NCI-H774 (cell line): ENCODE results near the gene SPINK8.

Source experiments
- DNase-seq: peaks from one replicate; lab custom pipeline; 2025; lab: John Stamatoyannopoulos, UW

SPINK8 gene

GRCh38 chr3:48320996-48321395, 12.5 kb downstream of the SPINK8 start:
- DNase-seq: no peak

DNA sequence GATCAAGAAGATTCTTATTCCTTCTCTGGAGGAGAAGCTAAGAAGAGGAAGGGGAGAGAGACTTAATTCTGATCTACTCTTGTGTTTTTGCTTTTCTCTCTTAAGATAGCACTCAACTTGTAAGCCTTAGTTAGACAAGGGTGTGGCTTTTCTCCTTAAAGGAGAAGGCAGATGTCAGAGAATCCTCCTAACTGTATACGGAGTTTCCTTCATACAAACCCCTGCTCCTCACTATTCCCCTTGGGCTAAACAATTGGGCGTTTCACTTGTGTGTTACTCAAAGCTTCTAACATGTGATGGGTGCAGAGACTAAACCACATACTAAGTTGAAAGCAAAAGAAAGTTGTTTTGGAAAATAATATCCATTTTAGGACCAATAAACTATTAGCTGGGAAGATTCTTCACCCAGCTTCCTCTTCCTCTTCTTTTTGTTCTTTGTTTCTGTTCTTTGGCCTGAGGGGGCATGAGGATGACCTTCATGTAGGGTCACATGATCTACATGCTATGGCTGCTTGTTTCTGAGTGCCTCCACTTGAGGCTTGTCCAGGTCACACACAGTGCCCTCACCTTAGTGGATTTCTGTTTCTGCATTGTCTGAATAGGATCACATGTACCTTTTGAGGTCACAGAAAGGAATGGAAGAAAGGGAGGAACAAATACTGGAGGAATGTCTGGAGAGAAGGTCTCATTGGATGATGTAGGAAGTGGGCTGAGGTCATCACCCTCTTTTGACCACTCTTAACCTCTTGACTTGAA, 14.6 kb downstream of the SPINK8 start:
- DNase-seq: no peak

GRCh38 chr3:48314542-48314941, 18.9 kb downstream of the SPINK8 start:
- DNase-seq: no peak

DNA sequence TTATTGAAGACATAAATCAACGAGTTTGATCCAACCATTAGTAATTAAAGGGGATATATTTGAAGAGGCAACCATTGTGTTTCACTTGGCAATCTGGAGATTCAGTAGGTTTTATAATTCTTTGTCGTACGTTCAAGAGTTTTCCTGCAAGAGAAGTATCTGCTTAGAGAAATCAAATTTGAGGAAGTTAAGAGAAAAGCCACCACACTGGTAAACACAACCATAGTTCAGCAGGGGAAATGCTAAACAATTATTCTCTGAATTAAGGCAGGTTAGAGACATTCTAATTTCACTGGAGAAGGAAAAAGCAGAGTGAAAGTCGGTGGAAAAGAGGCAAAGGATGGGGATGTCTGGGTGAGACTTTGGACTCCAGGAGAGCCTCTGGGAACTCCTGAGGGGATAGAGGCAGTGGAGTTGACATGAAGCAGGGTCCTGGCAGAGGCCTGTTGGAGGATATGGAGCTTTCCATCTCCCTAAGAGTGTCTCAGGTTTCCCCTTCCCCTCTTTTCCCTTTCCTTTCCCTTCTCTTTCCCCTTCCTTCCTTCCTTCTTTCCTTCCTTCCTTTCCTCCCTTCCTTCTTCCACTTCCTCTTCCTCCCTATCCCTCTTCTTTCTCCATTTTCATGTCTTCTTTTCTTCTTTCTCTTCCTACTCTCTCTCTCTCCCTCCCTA, 26.5 kb downstream of the SPINK8 start:
- DNase-seq: no peak

- DNase-seq: no peak
Measured at GRCh38 chr3:48306290-48306689, 27.2 kb downstream of the SPINK8 start.

GRCh38 chr3:48305396-48305795, 28.1 kb downstream of the SPINK8 start:
- DNase-seq: no peak

- no peak for DNase-seq
Measured at GRCh38 chr3:48303021-48303420, 30.4 kb downstream of the SPINK8 start.

DNA sequence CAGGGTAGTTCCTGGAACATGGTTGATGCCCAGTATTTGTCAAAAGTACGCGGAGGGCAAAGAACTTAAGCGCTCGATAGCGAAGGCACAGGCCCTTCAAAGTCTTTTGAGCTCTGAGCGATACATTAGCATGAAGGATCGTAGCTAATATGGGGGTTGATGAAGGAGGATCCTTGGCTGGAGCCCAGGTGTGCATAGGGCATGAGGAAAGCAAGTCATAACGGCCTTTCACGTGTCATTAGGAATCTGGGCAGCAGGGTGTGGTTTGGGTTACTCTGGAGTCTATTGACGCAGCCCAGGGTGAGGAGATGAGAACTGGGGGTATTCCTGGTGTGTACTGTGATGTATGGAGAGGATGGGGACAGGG, 31.7 kb downstream of the SPINK8 start:
- no peak for DNase-seq

- DNase-seq: peak; percentile 74
Measured at GRCh38 chr3:48301020-48301799, 32.3 kb downstream of the SPINK8 start, which contains the start of gene NME6. NME6 (minus strand) TSS chr3:48301367.

GRCh38 chr3:48299746-48300712, 33.4 kb downstream of the SPINK8 start:
- DNase-seq: no peak

GRCh38 chr3:48297111-48297810, 36.2 kb downstream of the SPINK8 start:
- DNase-seq: no peak

- no peak for DNase-seq
Measured at GRCh38 chr3:48296699-48297098, 36.8 kb downstream of the SPINK8 start.

DNA sequence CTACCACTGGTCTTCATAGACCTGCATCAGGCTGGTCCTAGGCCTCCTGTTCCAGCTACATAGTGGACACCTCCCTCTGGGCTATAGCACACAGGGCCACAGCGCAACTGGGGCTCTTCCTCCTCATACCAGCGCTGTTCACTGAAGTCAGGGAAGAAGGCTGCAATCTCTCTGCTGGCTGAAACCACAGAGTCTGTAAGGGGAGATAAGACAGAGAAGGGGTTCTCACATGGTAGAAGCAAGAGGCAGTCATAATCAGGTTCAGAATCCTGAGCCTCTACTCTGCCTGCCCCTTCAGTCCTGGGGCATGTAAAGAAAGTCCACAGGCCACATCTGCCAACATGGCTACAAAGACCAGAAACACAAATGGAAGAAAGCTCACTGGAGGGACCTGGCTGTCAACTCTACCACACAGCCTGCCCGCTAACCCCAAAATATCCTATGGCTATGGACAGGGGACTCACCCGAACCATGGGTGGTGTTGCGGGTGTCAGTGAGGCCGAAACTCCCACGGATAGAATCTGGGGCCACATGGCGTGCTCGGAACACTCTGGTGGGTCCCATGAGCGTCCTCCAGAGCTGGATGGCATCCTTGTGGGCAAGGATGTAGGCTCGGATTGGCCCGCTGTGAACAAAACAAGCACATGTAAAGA, 38.7 kb downstream of the SPINK8 start:
- DNase-seq: no peak

DNA sequence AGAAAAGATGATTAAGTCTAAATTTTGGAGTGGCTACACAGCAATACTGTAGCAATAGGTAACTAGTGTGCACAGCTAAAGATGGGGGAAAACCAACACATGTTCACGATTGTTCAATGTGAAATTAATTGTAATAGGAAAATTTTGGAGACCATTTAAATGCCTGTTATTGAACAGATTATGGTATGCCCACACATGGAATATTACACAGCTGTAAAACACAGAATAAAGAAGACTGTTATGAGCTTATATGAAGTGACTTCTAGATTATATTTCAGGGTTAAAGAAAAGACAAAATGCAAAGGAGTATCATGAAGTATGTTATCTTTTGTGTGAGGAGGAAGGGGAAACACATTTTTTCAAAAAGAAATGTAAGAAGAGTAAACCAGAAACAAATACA, 43.8 kb downstream of the SPINK8 start:
- DNase-seq: no peak

GRCh38 chr3:48287034-48287433, 46.4 kb downstream of the SPINK8 start:
- no peak for DNase-seq

DNA sequence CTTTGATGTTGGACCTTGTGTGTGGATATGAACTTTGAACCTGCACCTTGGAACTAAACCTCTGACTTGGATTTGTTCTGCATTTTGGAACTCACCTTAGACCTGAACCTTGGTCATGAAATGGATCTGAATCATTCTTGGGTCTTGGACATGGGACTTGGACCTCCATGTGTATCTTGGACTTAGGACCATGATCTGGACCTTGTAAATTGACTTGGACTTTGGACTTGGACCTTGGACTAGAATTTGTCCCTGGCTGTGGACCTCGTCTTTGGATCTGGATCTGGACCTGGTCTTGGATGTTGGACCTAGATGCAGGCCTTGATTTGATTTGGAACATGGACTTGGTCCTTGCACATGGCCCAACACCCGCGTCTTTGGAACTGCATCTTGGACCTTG, 47.2 kb downstream of the SPINK8 start:
- DNase-seq: no peak

GRCh38 chr3:48285675-48286074, 47.8 kb downstream of the SPINK8 start:
- DNase-seq: no peak

DNA sequence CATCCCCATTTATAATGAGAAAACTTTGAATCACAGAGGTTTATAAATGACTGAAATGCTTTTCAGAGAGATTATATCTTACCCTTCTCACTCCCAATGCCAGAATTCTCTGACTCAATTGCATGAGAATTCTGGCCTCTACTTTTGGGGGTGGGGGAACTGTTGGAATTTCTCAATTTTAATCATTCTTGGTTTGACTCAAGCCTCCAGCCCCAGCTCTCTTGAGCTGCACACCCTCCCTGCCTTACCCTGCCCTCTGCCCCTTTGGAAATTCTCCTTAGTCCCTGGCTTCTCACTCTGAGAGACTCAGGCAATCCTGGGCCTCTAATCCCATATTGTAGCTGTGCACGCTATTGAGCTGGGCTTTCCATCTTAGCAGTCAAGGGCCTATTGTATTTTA, 48.3 kb downstream of the SPINK8 start:
- no peak for DNase-seq

GRCh38 chr3:48280881-48281280, 52.6 kb downstream of the SPINK8 start:
- no peak for DNase-seq

DNA sequence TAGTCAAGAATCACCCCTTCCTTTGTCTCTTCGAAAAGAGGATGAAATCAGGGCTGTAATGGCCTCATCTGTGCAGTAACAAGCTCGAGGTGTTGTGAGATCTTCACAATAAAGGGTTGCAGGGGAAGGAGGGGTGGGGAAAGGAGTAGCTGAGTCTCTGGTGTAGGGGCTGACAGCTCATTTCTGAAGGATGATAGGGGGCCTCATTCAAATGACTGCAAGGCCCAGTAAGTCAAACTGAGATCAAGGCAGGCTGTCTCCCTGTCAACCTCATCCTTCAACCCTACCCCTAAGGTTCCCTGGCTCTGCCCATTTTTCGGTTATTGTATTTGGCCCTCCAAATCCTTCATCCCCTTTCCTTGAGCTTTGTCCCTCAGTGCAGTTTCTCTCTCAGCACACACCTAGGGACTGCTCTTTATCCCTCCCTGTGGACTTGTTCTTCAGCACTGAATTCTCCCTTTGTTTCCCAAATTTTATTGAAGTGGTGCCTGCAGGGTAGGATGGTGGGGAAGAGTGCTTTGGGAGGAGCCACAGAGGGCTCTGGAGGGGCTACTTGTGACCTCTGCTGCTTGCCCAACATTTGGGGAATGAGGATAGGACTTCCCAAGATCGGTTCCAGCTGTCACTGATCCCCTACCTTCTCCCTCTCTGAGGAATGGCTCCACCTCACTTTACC, 54.4 kb downstream of the SPINK8 start:
- DNase-seq: no peak
